ENCODE results near the gene GRK7. TPM values are rescaled to one million over a fixed set of nuclear protein-coding genes. Genes with fewer than 3 reads are reported as not detected.

The GRK7 gene
- total RNA-seq, 1 experiment from 2014 or later = not detected

DNA sequence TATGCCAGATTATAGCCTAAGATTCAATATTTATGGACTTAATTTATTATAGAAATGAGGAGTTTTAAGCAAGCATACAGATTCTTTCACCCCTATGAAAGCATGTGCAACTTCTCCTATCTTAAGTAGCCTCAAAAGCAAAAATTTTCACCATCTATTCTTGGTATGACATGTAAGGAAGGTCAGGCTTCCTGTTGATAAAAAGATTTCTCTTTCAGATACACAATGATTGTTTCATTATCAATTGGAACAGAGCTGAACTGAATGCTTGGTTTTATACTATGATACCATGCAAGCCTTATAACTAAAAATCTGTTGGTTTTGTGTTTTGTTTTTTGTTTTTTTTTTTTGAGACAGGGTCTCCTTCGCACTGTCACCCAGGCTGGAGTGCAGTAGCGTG lies 3.9 kb downstream of the GRK7 start:
- no CpG with 5 or more reads among the region's 2 CpGs for WGBS (ENCODE audit: extremely low coverage, insufficient read length, low lambda C conversion rate)
- no peak overlapping the region for H2BK15ac ChIP-seq (ENCODE audit: low read depth, low read length)
- no peaks in the 10 kb centered on the region for H3K4me1 ChIP-seq (ENCODE audit: insufficient read depth, low read length)
- H3K56ac ChIP-seq (ENCODE audit: insufficient read length, low read depth, low read length) = no peak overlapping the region
- H2BK20ac ChIP-seq (ENCODE audit: low read depth, low read length, poor library complexity, severe bottlenecking) = no peak overlapping the region
- no peak overlapping the region for H4K8ac ChIP-seq (replicated peaks; ENCODE audit: insufficient read length, low read depth, low read length)
- no peak overlapping the region for H2AFZ ChIP-seq (ENCODE audit: low read length)
- no peak overlapping the region for H3K14ac ChIP-seq (ENCODE audit: insufficient read depth, low read length)
- H3K9ac ChIP-seq (ENCODE audit: extremely low read depth, insufficient read length, low read length) = no peak overlapping the region
- no peak overlapping the region for H3K23ac ChIP-seq (ENCODE audit: insufficient read length, low read depth, low read length)
- no peak overlapping the region for H3K4ac ChIP-seq (ENCODE audit: low read depth, low read length)
- no peak overlapping the region for H2BK5ac ChIP-seq (ENCODE audit: insufficient read length, low read length)
- Mint-ChIP-seq H3K9me3 (peaks cover 0 to 4% of the 10 kb centered on the region in 2 experiments; a peak in 2 of 5 replicates), H3K4me3 (no peak overlapping the region), H3K4me1 (peaks cover 10 to 13% of the 10 kb centered on the region in 2 experiments), H3K27me3 (ENCODE audit: low read depth) (peaks cover 4% of the 10 kb centered on the region), H3K27ac (no peak overlapping the region), H3K36me3 (ENCODE audit: insufficient read depth in 1 of 3, low read depth in 3 of 3) (no peaks in the 10 kb centered on the region; a peak in 1 of 7 replicates)
- no peak overlapping the region for H3K27ac ChIP-seq (ENCODE audit: insufficient read length, low read depth, low read length)
- H3K79me2 ChIP-seq (ENCODE audit: insufficient read depth, low read length) = no peaks in the 10 kb centered on the region
- no peak overlapping the region for H3K4me2 ChIP-seq (ENCODE audit: insufficient read depth, insufficient read length, low read length)
- no peaks in the 10 kb centered on the region for H3K9me3 ChIP-seq (ENCODE audit: control insufficient read depth, low read depth, low read length)
- H3K79me1 ChIP-seq (ENCODE audit: insufficient read depth, low read depth, low read length, poor library complexity, severe bottlenecking) = no peaks in the 10 kb centered on the region
- H2BK12ac ChIP-seq (ENCODE audit: insufficient read length, low read depth, low read length) = no peak overlapping the region
- no peak overlapping the region for H4K91ac ChIP-seq (ENCODE audit: insufficient read length, low read depth, low read length)
- H4K5ac ChIP-seq (ENCODE audit: insufficient read length, low read depth, low read length) = no peak overlapping the region
- no peak overlapping the region for H2BK120ac ChIP-seq (ENCODE audit: low read depth, low read length, poor library complexity, severe bottlenecking)
- no peak overlapping the region for H3K18ac ChIP-seq (ENCODE audit: insufficient read length, low read depth, low read length)
- no peaks in the 10 kb centered on the region for H3K27me3 ChIP-seq (ENCODE audit: insufficient read depth, low read length)
- no peak for DNase-seq
- H2AK5ac ChIP-seq (ENCODE audit: insufficient read length, low read length) = no peak overlapping the region
- H4K20me1 ChIP-seq (ENCODE audit: control insufficient read depth, insufficient read depth, insufficient read length) = no peaks in the 10 kb centered on the region
- TF ChIP-seq, protein P1, sequence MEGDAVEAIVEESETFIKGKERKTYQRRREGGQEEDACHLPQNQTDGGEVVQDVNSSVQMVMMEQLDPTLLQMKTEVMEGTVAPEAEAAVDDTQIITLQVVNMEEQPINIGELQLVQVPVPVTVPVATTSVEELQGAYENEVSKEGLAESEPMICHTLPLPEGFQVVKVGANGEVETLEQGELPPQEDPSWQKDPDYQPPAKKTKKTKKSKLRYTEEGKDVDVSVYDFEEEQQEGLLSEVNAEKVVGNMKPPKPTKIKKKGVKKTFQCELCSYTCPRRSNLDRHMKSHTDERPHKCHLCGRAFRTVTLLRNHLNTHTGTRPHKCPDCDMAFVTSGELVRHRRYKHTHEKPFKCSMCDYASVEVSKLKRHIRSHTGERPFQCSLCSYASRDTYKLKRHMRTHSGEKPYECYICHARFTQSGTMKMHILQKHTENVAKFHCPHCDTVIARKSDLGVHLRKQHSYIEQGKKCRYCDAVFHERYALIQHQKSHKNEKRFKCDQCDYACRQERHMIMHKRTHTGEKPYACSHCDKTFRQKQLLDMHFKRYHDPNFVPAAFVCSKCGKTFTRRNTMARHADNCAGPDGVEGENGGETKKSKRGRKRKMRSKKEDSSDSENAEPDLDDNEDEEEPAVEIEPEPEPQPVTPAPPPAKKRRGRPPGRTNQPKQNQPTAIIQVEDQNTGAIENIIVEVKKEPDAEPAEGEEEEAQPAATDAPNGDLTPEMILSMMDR (conservative IDR thresholded peaks at IDR 0.05) = no peak
- no peak overlapping the region for H3T11ph ChIP-seq (ENCODE audit: low read length)
- no peaks in the 10 kb centered on the region for H3K23me2 ChIP-seq (ENCODE audit: insufficient read length, low read depth, low read length, poor library complexity, severe bottlenecking)
